NT2/D1 (cell line): Measurements from ENCODE around the gene FAM50B.

Experiments used
- DNase-seq: peaks from one replicate; pipeline ENCODE4 v3.0.0-alpha.2; 2011; ENCODE audit warnings: low read depth, low spot score
- H3K27me3 ChIP-seq: 2 replicates; pipeline ENCODE4 v1.6.0; 2011; ENCODE audit warnings: mild to moderate bottlenecking; ENCODE audit not compliant: insufficient read length, insufficient read depth
- H3K36me3 ChIP-seq: 2 replicates; pipeline ENCODE4 v1.6.1; 2011; ENCODE audit warnings: mild to moderate bottlenecking, low read length, mixed read lengths; ENCODE audit not compliant: insufficient read depth, insufficient read length
- H3K4me1 ChIP-seq: 2 replicates; pipeline ENCODE4 v1.5.1; 2011; ENCODE audit not compliant: insufficient read depth, insufficient read length
- H3K4me3 ChIP-seq: 2 replicates; pipeline ENCODE4 v1.5.1; 2011; ENCODE audit warnings: low read depth; ENCODE audit not compliant: insufficient read length
- H3K9ac ChIP-seq: 2 replicates; pipeline ENCODE4 v1.6.0; 2011; ENCODE audit warnings: low read depth; ENCODE audit not compliant: insufficient read length
- H3K9me3 ChIP-seq: 2 replicates; pipeline ENCODE4 v1.5.1; 2011; ENCODE audit warnings: mild to moderate bottlenecking, low read length; ENCODE audit not compliant: insufficient read depth
- SUZ12 ChIP-seq: IDR thresholded peaks from 2 replicates; pipeline ENCODE4 v1.6.1; 2011; ENCODE audit not compliant: insufficient read length, insufficient read depth; ENCODE audit errors: extremely low read depth
- YY1 ChIP-seq: IDR thresholded peaks from 2 replicates; pipeline ENCODE4 v1.6.1; 2011; ENCODE audit not compliant: insufficient read length, insufficient read depth
- ZNF274 ChIP-seq: IDR thresholded peaks from 2 replicates; pipeline ENCODE4 v1.6.1; 2011; ENCODE audit warnings: mild to moderate bottlenecking, low read depth, low read length

Gene FAM50B

GRCh38 chr6:3813150-3813780 lies 35.9 kb upstream of the FAM50B start:
- H3K4me3 ChIP-seq, result no peak overlapping the region
- TF ChIP-seq SUZ12 (no peak), ZNF274 (no peak), YY1 (no peak)
- H3K9ac ChIP-seq, result no peak overlapping the region
- H3K27me3 ChIP-seq, result no peaks in the 10 kb centered on the region
- DNase-seq, result no peak
- H3K36me3 ChIP-seq, result no peaks in the 10 kb centered on the region
- H3K4me1 ChIP-seq, result peaks cover 4% of the 10 kb centered on the region
- H3K9me3 ChIP-seq, result no peaks in the 10 kb centered on the region

- H3K27me3 ChIP-seq, result no peaks in the 10 kb centered on the region
- no peak for DNase-seq
Observed at GRCh38 chr6:3813918-3814317, 35.3 kb upstream of the FAM50B start.

GRCh38 chr6:3814539-3814938 lies 34.6 kb upstream of the FAM50B start:
- peaks cover 3% of the 10 kb centered on the region for H3K4me1 ChIP-seq
- no peak overlapping the region for H3K9ac ChIP-seq
- H3K27me3 ChIP-seq, result no peaks in the 10 kb centered on the region
- no peak for DNase-seq
- no peaks in the 10 kb centered on the region for H3K9me3 ChIP-seq
- H3K36me3 ChIP-seq, result no peaks in the 10 kb centered on the region
- TF ChIP-seq SUZ12 (no peak), ZNF274 (no peak), YY1 (no peak)
- H3K4me3 ChIP-seq, result no peak overlapping the region

More at GRCh38 chr6:3813918-3814317, 35.3 kb upstream of the FAM50B start:
- Histone ChIP-seq H3K36me3 (no peaks in the 10 kb centered on the region), H3K9ac (no peak overlapping the region), H3K9me3 (no peaks in the 10 kb centered on the region), H3K4me1 (peaks cover 4% of the 10 kb centered on the region), H3K4me3 (no peak overlapping the region)
- TF ChIP-seq SUZ12 (no peak), YY1 (no peak), ZNF274 (no peak)

- no peaks in the 10 kb centered on the region for H3K9me3 ChIP-seq
- H3K36me3 ChIP-seq, result no peaks in the 10 kb centered on the region
- no peak for DNase-seq
- no peak overlapping the region for H3K9ac ChIP-seq
- H3K4me3 ChIP-seq, result no peak overlapping the region
- H3K27me3 ChIP-seq, result no peaks in the 10 kb centered on the region
- peaks cover 8% of the 10 kb centered on the region for H3K4me1 ChIP-seq
- no peak for TF ChIP-seq ZNF274
- no peak for TF ChIP-seq SUZ12
- TF ChIP-seq YY1, result no peak
Observed at GRCh38 chr6:3816251-3816650, 32.9 kb upstream of the FAM50B start.

- Histone ChIP-seq H3K4me1 (peaks cover 9% of the 10 kb centered on the region), H3K9me3 (no peaks in the 10 kb centered on the region), H3K4me3 (no peak overlapping the region), H3K36me3 (no peaks in the 10 kb centered on the region), H3K27me3 (no peaks in the 10 kb centered on the region), H3K9ac (no peak overlapping the region)
- TF ChIP-seq SUZ12, result no peak
- no peak for TF ChIP-seq ZNF274
- no peak for TF ChIP-seq YY1
- DNase-seq, result no peak
Observed at GRCh38 chr6:3819161-3820110, 29.7 kb upstream of the FAM50B start.

- Histone ChIP-seq H3K27me3 (no peaks in the 10 kb centered on the region), H3K9me3 (no peaks in the 10 kb centered on the region), H3K9ac (no peak overlapping the region), H3K36me3 (no peaks in the 10 kb centered on the region), H3K4me3 (no peak overlapping the region), H3K4me1 (peaks cover 9% of the 10 kb centered on the region)
- TF ChIP-seq ZNF274, result no peak
- TF ChIP-seq SUZ12, result no peak
- no peak for TF ChIP-seq YY1
- no peak for DNase-seq
Observed at GRCh38 chr6:3820563-3820962, 28.6 kb upstream of the FAM50B start.
